Ramos (cell line): Measurements from ENCODE around the gene PPM1F.
"Not testable (repeated sequence)": the region's sequence is repeated elsewhere in the genome, so short reads cannot be mapped to it uniquely, and the experiment has no call there.

ENCODE experiments used
- in situ Hi-C: fragments of 300-500 bp; cut with MboI; formaldehyde crosslinking; loops from one replicate; pipeline ENCODE4 v1.14.3; 2022; ENCODE audit warnings: low sequenced_read_pairs; ENCODE audit not compliant: unreplicated experiment

Gene PPM1F

DNA sequence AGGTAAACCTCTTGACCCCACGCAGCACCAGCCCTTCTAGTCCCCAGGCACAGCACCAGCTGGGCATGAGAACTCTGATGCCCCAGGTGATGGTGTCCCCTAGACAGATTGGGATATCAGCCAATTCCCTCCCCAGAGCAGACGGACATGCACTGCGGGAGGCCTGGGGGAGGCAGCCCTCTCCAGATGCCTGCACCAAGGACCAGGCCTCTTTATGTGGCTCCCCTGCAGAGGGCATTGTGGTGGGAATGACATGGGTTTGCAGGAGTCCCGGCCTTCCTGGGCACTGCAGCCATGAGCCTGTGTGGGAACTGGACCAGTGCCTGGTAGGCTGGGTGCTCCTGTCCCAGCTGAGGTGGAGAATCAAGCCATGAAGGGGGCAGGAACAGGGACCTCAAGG, 25.9 kb downstream of the PPM1F start:
- in situ Hi-C loops = no loop called here

DNA sequence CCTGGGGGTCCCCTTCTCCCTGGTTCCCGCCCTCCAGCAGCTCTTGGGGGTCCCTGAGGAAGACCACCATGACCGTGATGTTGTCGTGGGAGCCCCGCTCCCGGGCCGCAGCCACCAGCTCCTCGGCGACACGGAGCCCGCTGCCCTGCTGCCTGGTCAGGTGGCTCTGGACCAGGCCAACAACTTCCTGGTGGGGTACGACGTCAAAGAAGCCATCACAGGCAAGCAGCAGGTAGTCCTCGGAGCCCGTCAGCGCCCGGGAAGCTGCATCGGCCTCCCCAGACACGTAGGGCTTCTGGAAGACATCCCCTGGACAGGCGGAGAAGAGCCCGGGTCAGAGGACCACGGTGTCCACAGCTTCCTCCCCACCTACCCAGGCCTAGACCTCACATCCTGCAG, 29.5 kb downstream of the PPM1F start:
- in situ Hi-C loops = no loop called here

DNA sequence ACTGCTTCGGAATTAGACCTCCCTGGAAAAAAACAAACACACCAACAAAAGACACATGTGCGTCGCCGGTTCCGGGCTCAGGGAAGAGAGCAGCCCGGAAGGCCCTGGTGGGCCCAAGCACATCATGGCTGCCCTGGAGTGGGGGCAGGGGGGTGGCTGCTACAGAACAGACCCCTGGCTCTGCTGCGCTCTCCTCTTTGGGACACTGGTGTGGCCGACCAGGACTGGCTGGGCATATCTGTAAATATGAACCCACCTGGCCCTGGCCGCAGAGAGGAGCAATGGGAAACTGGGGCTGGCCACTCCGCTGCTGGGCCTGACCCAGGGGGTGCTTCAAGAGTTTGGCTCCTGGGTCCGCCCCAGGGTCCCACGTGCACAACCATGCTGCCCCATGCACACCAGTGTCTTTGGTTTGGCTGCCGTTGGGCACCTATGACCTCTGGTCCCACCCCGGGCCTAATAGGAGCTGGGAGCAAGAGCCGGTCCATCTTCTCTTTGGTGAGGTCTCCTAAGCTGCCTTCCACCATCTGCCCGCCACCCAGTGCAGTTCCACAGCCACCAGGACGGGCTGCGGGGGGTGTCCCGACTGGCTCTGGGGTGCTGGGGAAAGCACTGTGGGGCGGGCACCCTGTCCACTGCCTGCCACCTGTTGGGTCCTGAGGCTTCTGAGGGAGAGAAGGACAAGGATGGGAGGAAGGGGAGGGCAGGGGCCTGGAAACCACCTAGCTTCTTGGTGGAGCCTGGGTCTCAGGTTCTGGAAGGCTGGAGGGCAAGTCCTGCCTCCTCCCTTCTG, 30.1 kb downstream of the PPM1F start:
- in situ Hi-C loops = no loop called here

DNA sequence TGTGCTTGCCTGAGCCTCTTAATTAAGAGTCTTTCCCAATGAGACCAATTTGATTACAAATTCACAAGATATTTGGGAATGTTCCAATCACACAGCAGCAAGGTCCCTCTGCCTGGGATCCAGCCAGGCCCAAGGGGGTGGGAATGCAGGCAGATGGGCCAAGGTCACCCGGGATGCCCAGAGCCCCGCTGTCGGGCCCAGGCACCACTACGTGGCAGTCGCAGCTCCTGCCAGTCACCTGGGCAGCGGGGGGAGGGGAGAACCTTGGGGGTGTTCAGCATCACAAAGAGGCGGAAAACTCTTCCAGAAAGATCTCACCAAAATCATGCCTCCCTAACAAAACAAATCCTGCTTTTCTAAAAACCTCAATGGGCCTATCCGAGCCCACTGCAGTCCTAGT, 30.9 kb downstream of the PPM1F start:
- in situ Hi-C loops = no loop called here

DNA sequence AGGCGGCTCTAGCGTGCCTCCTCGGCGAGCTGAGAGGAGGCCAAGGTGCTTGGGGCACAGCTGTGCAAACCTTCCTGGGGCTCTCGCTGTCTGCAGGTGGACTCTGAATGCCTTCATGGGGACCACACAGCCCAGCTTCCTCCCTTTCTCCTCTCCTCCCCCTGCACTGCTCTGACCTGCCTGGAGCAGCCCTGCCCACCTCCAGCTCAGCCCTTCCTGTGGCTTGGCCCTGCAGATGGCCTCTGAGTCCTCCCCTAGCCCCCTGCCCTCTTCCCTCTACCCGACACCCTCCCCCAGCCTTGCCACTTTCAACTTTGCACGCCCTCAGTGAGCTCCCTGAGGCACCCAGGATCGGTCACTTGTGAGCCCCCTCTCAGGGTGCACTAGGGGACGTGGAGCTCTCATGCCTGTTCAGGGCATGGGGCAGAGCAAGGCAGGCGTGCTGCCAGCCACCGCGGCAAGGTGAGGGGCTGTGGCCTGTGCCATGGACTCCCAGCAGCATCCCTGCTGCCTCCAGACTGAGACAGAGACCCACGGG, 31.4 kb downstream of the PPM1F start:
- in situ Hi-C loops = no loop called here

DNA sequence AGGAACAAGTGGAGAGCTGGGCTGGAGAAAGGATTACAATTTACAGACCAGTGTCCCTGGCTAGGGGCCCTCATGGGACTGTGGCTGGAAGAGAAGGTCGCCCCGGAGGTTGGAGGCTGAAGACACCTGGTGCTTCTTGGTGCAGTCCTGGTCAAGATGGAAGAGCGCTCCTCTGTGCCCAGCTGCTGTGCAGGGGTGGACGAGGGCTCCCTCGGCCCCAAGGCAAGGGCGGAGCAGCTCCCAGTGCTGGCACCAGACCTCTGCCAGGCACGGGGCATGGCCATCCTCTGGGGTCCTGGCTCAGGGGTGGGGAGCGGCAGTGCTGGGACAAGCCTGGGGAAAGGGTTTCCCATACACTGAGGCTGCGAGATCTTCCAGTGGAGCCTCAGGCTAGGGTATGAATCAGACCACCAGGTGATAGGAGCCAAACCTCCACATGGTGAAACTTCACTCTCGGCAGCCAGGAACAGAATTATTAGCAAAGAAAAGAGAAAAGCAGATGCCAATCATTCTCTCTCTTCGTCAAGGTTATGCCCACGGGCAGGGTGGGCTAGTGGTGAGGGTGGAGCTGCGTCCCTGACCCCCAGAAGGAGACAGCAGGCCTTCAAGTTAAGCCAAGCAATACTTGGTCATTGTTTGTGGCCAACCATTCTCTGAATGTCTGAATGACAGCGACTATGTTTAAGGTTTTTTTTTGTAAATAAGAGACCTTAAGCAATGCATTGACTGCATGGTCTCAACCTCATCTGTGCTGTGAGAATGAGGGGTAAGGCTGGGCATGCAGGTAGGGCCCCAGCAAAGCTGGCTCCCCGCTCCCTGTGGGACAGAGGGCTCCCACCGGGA, 32.1 kb downstream of the PPM1F start:
- in situ Hi-C loops = no loop called here

DNA sequence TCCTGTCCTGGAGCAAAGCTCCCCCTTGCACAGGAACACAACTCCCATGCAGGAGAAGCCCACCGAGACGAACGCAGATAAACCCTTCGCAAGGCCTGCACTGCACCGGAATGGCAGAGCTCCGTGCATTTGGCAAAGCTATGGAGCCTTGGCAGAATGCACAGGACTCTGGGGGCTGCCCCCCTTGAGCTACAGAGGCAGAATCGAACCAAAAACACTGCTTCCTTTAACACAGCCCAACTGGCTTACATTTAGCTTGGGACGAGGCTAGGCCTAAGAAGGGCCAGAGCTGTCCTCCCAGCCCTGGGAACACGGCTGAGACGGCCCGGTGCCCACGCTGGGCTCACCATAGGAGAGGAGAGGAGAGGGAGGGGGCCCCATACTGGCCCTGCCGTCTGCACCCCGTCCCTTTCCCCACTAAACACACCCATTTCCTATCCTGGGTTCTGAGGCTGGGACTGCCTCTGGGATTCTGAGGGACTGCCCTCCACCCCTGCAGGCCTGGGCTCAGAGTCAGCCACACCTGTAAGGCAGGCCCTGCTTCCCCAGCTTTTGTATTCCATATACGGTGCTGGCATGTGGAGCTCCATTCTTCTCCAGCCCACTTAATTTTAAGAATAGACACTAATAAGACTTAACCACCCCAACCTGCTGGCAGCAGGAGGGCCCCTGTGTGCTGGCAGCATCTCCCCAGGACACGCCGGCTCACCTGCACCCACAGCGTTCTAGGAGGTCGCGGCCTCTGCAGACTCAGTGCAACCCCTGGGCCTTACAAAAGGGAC, 32.9 kb downstream of the PPM1F start:
- in situ Hi-C loops = no loop called here

DNA sequence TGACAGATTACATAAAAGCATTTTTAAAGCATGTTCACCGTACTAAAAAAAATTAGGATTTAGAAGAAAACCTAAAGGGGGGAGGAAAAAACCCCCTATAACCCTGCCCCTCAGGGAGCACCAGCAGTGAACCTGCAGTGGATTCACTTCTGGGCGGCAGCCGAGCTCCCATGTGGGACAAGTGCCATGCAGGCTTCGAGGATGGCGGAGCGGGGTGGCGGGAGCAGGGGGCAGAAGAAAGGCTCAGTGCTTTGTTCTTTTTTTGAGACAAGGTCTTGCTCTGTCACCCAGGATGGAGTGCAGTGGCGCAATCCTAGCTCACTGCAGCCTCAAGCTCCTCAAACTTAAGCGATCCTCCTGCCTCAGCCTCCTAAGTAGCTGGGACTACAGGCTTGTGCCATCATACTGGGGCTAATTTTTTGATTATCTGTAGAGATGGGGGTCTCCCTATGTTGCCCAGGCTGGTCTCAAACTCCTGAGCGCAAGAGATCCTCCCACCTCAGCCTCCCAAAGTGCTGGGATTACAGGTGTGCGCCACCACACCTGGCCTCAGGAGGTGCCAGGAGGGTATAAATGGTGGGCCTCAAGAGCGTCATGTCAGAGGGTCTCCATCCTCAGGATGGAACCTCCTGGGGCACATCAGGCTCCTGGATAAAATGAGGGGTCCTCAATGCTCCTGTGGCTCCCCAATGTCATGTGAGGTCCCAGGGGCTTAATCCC, 34.0 kb downstream of the PPM1F start:
- in situ Hi-C loops = no loop called here

DNA sequence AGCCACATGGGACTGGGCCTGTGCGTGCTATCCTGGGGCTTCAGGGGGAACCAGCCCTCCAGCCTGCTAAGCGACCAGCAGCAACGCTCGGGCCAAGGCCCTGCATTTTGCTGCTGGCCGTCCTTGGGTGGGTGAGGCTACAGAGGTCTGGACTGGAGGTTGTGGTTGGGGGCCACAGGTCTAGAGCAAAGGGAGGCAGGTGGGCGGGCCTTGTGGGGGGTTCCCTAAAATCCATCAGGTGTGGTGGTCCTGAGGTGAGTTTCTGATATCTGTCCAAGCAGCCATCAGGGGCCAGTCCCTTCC, 34.7 kb downstream of the PPM1F start:
- in situ Hi-C loops = no loop called here

DNA sequence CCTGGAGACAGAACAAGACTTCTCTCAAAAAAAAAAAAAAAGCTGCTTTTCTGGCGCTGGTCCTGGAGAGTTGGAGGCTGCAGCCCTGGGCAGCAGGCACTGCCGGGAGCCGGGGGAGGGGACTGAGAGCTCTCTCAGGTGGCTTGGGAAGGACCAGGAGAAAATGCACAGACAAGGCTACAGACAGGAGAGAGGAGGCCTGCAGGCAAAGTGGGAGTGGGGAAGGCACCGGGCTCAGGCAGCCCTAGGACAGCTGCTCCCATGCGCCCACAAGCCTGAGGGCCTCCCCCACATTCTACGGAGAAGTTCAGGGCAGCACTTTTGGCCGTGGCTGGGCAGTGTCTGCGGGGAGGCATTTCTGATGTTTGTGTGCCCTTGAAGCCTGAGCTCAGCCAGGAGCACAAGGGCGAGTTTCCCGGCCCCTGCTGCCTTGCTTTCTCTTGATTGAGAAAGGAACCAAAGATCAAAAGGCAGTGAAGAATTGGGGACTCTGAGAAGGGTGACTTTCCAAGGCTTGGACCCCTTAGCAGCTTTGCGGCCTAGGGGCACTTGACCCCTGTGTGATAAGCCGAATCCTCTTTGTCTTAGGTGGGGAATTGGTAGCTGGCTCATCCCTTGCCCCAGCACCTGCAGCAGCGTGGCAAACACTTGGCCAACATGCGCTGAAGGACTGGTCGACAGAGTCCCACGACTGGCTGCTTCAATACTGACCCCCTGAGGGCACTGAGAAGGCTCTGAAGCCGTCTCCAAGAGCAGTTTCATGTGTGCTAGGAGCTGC, 35.3 kb downstream of the PPM1F start:
- in situ Hi-C loops = no loop called here

DNA sequence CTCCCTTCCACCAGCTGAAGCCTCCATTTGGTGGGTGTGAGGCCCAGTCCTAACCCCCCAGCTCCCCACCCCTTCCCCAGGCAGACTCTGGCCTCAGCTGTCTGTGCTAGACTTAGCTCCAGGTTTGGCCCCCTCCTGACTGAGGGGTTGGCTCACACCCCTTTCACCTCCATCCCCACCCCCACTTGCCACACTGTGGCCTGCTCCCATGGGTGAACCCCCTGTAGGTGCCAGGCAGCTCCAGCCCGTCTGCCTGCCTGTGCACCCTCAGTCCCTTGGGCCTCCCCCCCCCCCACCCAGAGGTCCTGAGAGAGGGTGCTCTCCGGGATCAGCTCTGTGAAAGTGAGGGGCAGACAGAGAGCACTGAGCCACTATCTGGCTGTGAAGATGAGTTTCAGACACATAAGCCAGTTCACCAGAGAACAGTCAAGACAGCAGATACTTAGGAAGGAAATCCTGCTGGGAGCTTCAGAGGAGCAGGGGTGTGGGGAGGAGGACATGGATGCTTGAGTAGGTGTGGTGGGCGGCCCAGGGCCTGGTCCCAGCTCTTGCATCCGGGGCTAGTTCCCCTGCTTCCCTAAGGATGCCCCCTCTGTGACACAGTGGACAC, 36.2 kb downstream of the PPM1F start:
- in situ Hi-C loops = no loop called here

DNA sequence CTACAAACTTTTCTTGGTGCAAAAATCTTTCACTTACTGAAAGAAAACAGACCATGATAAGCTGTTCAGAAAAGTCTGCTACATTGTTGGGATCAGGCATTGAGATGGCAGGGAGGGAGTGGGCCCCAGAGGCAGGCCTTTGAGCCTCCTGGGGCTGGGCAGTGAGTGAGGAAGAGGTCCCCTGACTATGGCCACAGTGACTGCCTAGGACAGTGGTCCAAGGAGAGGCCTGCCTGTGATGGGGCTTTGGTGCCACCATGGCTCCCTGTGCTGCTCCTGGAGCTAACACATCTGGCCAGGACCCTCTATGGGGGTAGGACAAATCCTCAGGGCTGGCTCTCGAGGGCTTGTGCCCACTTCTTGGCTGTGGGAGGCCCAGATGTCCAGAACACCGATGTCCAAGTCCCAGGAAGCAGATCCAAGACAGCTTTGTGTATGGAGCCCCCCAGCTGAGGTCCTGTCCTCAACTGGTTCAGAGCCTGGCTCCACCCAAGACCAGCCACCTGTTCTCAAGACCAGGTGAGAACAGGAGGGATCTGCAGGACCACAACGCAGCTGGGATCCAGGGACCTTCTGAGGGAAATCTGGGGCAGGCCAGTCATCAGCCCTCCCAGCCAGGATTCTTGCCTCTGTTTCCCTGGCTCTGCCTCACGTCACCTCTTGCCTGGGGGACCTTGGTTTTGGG, 36.9 kb downstream of the PPM1F start:
- in situ Hi-C loops = no loop called here

DNA sequence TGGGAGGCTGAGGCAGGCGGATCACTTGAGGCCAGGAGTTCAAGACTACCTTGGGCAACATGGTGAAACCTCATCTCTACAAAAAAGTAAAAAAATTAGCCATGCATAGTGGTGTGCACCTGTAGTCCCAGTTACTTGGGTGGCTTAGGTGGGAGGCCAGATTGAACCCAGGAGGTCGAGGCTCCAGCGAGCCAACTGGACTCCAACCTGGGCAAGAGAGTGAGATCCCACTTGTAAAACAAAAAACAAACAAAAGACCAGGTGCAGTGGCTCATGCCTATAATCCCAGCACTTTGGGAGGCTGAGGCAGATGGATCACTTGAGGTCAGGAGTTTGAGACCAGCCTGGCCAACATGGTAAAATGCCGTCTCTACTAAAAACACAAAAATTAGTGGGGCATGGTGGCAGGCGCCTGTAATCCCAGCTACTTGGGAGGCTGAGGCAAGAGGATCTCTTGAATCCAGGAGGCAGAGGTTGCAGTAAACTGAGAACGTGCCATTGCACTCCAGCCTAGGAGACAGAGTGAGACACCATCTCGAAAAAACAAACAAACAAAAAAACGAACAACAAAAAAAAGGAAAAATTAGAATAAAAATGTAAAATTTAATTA, 38.5 kb downstream of the PPM1F start:
- in situ Hi-C loops = not testable (repeated sequence)

DNA sequence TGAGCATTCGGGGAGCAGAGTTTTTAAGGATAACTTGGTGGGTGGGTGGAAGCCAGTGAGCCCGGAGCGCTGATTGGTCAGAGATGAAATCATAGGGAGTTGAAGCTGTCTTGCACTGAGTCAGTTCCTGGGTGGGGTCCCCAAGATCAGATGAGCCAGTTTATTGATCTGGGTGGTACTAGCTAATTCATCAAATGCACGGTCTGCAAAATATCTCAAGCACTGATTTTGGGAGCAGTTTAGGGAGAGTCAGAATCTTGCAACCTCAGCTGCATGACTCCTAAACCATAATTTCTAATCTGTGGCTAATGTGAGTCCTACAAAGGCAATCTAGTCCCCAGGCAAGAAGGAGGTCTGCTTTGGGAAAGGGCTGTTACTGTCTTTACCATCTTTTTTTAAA, 42.3 kb downstream of the PPM1F start:
- in situ Hi-C loops = not testable (repeated sequence)

DNA sequence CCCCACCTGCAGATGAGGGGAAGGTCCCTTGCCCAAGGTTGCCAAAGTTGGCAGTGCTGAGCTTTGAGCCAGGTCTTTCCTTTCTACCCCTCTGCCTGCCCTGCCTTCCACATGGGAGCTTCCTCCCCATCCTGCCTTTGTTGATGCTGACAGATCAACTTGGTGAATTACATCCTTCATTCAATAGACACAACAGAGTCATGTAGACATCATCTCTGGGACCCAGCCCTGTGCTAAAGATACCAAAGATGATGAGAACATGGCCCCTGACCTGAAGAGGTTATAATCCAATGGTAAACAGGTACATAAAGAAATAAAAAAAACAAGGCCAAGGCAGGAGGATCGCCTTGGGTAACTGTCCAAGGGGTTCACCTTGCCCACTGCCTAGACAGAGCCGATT, 42.8 kb downstream of the PPM1F start:
- in situ Hi-C loops = no loop called here

DNA sequence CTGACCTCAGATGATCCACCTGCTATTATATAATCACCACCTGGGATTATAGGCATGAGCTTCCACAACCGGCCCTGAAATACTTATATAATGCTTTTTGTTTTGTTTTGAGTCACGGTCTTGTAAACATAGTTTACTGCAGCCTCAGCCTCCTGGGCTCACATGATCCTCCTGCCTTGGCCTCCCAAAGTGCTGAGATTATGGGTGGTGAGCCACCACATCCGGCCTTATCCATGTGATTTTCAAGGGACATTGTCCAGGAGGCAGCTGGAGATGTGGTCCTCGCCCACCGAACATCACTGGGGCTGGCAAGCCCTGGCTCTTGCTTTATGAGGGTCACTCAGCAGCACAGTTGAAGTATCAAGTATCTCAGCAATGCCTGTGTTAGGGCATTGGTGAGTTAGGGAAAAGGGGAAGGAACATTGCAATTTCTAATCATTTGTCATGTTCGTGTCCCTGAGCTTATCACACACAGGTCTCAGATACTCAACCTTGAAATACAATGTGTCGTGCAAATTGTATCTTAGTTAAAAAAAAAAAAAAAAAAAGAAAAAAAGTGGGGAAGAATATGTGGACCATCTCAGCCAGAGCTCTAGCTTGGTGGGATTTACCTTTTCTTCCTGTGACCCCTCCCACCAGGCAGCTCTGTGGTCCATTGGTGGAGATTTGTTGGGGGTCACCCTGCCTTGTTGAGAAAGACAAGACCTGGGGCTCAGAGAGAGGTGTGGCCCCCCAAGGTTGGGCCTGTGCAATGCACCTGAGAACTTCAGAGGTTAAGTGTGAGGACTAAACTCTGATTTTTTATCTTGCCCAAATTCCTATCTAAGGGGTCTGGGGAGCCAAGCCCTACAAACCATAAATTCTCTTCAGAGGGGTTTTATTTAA, 44.8 kb downstream of the PPM1F start:
- in situ Hi-C loops = no loop called here

DNA sequence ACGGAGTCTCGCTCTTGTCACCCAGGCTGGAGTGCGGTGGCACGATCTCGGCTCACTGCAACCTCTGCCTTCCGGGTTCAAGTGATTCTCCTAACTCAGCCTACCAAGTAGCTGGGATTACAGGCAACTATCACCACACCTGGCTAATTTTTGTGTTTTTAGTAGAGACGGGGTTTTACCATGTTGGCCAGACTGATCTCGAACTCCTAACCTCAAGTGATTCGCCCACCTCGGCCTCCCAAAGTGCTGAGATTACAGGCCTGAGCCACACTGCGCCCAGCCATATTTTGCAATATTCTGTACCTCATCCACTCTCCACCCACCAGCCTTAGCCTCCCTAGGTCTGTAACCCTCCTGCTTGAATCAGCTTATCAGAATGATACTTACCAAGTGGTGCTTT, 47.4 kb downstream of the PPM1F start:
- in situ Hi-C loops = not testable (repeated sequence)
